GM19035 (cell line): Measurements from ENCODE around the gene F10.
"Not testable (repeated sequence)": the region's sequence is repeated elsewhere in the genome, so short reads cannot be mapped to it uniquely, and the experiment has no call there.

Experiments
- ATAC-seq: cut with Tn5 transposase; IDR thresholded peaks from one replicate; pipeline ENCODE4 v1.9.1; 2021; ENCODE audit not compliant: unreplicated experiment

Gene F10

GRCh38 chr13:113098162-113098732 is 24.4 kb upstream of the F10 start:
- ATAC-seq: no peak

GRCh38 chr13:113099142-113099541 is 23.5 kb upstream of the F10 start:
- no peak for ATAC-seq

- not testable (repeated sequence) for ATAC-seq
Observed at GRCh38 chr13:113102302-113102701, 20.3 kb upstream of the F10 start.

- no peak for ATAC-seq
Observed at GRCh38 chr13:113102727-113103126, 19.9 kb upstream of the F10 start.

GRCh38 chr13:113103646-113104045 is 19.0 kb upstream of the F10 start:
- no peak for ATAC-seq

- ATAC-seq: no peak
Observed at GRCh38 chr13:113105032-113105920, 17.3 kb upstream of the F10 start, which contains the start of gene F7. TSS of gene F7 (plus strand) at chr13:113105791. CDS start at chr13:113105842, 51 bp downstream.

GRCh38 chr13:113105921-113106452 is 16.6 kb upstream of the F10 start:
- no peak for ATAC-seq

GRCh38 chr13:113106711-113107351 is 15.8 kb upstream of the F10 start:
- ATAC-seq: no peak

- not testable (repeated sequence) for ATAC-seq
Observed at GRCh38 chr13:113108521-113108920, 14.1 kb upstream of the F10 start.

- no peak for ATAC-seq
Observed at GRCh38 chr13:113109151-113110047, 13.2 kb upstream of the F10 start.

- no peak for ATAC-seq
Observed at GRCh38 chr13:113110048-113110851, 12.3 kb upstream of the F10 start.

- no peak for ATAC-seq
Observed at GRCh38 chr13:113110852-113111315, 11.7 kb upstream of the F10 start.

GRCh38 chr13:113111821-113112220 is 10.8 kb upstream of the F10 start:
- ATAC-seq: not testable (repeated sequence)

GRCh38 chr13:113112475-113112874 is 10.1 kb upstream of the F10 start:
- ATAC-seq: not testable (repeated sequence)

GRCh38 chr13:113112893-113113845 is 9.4 kb upstream of the F10 start:
- no peak for ATAC-seq

GRCh38 chr13:113113846-113114271 is 8.7 kb upstream of the F10 start:
- no peak for ATAC-seq

GRCh38 chr13:113114511-113115362 is 7.9 kb upstream of the F10 start:
- no peak for ATAC-seq
